AG20443 (cell line): Measurements from ENCODE around the gene CLIC2.
"Not testable (repeated sequence)": the region's sequence is repeated elsewhere in the genome, so short reads cannot be mapped to it uniquely, and the experiment has no call there.

Experiments used
- DNase-seq: peaks from one replicate; pipeline ENCODE4 v3.0.0; 2012; ENCODE audit warnings: low spot score, mixed read lengths

The CLIC2 gene

DNA sequence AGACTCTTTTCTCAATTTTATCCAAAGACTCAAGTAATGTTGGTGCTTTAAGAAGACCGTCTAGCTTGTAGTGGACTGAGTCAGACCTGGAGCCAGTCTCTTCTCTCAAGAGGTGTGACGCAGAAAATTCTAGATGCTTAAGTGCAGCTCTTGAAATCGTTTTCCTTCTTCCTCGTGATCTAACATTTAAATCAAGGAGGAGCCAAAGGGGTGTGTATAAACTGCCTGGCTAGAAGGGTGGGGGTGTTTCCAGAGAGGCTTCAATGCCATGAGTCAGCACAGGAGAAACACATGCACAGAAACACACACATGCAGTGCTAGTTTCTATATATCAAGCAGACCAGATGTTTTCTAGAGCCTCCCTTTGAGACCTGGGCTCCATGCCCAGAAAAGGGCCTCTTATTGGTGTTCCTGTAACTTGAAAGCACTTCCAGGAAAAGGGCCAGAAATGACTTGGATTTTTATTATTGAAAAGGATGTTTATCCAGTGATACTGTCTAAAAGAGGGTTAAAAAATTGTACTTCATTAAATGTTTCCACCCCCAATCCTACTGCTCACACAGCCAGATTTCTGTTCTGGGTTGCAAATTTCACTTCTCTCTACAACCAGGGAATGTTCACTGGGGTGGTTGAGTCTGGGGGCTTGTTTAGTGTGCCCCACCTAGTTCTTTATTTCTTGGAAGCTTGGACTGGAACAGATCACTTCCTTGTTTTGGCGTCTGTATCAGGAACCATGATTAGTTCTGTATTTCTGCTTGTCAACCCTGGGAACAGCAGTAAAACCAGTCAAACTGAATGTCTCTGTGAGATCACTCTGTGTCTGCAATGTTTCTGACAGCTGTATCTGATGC lies at the start of gene CLIC2:
Gene CLIC2, minus strand, starts transcription at position 129 of the 851 bp plus-strand sequence. CDS start 187 bp downstream, outside the sequence.
- DNase-seq, result peak; percentile 18

DNA sequence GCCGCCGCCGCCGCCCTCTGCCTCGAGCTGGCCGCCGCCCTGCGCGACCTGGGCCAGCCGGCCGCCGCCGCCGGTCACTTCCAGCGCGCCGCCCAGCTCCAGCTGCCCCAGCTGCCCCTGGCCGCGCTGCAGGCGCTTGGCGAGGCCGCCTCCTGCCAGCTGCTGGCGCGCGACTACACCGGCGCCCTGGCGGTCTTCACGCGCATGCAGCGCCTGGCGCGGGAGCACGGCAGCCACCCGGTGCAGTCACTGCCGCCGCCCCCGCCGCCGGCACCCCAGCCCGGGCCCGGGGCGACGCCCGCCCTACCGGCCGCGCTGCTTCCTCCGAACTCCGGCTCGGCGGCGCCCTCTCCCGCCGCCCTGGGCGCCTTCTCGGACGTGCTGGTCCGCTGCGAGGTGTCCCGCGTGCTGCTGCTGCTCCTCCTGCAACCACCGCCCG lies 48.1 kb upstream of the CLIC2 start:
- not testable (repeated sequence) for DNase-seq

DNA sequence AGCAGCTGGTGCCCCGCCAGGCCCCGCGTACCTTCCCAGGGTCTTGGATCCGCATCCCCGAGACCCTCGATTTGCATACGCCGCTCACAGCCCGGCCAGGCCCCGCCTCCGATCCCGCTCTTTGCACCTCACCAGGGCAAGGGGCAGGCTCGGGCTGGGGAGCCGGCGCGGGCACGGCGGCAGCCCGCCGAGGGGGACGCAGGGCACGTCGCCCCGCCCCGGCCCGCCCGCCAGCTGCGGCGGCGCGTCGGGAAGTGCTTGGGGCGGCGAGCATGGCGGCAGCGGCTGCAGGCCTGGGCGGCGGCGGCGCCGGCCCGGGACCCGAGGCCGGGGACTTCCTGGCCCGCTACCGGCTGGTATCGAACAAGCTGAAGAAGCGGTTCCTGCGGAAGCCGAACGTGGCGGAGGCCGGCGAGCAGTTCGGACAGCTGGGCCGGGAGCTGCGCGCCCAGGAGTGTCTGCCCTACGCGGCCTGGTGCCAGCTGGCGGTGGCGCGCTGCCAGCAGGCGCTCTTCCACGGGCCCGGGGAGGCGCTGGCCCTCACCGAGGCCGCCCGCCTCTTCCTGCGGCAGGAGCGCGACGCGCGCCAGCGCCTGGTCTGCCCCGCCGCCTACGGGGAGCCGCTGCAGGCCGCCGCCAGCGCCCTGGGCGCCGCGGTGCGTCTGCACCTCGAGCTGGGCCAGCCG lies 47.6 kb upstream of the CLIC2 start, which contains the start of gene F8A2:
Gene F8A2, plus strand, starts transcription at position 253 of the 686 bp plus-strand sequence. Its CDS starts 20 bp downstream, at position 273.
- not testable (repeated sequence) for DNase-seq

DNA sequence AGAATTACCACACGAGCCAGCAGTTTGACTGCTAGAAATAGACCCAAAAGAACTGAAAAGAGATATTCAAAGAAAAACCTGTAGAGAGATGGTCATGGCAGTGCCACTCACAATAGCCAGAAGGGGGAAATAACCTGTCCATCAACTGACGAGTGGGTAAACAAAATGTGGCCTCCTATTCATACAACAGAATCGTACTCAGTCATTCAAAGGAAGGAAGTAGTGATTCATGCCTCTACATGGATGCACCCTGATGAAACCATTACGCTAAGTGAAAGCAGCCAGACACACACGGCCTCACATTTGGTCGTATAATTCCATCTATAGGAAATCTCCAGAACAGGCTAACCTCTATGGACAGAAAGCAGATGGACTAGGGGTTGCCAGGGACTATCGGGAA lies 45.4 kb upstream of the CLIC2 start:
- not testable (repeated sequence) for DNase-seq

DNA sequence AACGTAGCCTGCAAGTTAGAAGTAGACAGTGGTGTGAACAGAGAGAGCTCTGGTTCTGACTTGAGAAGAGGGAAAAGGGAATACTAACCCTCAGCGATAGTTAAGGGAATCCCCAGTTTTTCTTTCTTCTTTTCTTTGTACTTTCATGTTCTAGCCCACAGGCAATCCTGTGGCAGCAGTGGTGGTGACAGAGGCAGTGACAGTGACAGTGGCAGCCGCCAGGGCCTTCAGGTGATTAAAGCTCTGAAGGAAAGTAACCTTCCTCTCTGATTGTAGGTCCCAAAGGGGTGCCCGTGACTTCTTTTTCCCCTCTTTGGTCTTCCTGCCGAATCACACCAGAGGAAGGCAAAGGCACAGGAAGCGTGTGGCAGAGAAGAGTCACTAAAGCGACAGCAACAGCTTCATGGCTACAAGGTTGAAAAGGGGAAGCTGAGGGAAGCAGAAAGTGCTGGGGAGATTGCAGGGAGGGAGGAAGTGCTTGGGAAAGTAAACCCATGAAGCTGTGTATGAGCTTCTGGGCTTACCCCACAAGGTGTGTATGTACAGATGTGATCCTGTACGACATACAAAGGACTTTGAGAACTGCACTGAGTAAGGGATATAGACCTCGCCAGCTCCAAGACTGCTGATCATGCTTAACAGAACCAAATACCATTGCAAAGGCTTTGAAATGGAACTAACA lies 39.5 kb upstream of the CLIC2 start:
- not testable (repeated sequence) for DNase-seq

DNA sequence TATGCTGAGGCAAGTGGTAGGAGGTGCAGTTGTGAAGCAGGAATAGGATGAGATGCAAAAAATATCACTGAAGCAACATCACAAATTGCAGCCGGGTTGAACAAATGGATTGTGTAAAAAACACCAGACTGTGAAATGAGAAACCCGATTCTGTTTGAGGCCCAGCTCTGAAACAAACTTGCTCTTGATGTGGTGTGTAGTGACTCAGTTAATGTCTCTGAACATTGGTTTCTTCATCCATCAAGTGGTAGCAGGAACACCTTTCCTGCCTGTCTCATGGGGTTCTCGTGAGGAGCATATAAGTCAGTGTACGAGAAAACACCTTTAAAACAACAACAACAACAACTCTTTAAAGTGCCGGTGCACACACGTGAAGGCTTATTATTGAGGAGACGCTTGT lies 29.3 kb upstream of the CLIC2 start:
- DNase-seq, result not testable (repeated sequence)

DNA sequence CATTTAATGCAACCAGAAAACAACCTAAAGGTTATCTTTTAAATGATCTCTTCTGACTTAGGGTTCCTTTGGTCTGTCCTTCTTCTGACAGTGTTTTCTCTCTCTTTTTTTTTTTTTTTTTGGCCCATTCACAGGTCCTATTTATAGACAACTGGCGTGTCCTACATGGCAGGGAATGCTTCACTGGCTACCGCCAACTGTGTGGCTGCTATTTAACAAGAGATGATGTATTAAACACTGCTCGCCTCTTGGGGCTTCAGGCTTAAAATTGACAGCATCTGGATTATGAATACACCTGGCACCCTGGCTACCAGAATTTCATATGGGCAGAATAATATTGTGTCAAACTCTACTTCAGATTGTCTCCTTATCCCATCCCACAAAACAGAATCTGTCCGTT lies 15.0 kb upstream of the CLIC2 start:
- not testable (repeated sequence) for DNase-seq

DNA sequence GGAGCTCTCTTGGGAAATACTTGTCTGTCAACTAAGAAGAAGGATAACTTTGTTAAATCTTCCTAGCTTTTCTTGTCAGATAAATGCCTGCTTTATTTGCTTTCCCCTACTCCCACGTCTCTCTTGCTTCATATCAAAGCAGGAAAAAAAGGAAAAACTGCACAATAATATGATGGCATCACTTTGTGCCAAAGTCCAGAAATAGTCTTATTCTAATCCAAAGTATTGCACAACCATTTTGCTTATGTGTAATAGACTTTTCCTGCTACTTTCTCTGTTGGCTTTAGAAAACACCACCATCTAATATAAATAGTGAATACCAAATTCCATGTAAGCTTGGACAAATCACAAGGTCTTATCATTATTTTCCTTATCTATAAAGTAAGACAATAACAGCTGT lies 11.3 kb upstream of the CLIC2 start:
- not testable (repeated sequence) for DNase-seq

DNA sequence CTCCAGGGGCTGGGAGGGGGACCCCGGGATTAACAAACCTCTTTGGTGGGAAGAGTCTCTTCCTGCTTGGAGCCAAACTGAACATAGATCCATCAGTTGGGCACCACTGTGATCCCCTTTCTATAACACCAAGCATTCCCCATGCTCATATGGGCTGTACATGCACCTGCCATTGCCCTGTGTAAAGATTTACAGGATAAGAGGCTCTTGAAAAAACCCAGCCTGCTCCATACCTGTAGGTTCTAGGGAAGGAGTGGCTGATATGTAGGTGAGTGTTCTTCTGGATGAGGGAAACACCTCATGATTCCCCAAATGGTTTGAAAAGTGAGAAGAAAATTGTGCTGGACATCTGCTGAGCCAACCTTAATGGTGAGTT lies 911 bp upstream of the CLIC2 start:
- not testable (repeated sequence) for DNase-seq

DNA sequence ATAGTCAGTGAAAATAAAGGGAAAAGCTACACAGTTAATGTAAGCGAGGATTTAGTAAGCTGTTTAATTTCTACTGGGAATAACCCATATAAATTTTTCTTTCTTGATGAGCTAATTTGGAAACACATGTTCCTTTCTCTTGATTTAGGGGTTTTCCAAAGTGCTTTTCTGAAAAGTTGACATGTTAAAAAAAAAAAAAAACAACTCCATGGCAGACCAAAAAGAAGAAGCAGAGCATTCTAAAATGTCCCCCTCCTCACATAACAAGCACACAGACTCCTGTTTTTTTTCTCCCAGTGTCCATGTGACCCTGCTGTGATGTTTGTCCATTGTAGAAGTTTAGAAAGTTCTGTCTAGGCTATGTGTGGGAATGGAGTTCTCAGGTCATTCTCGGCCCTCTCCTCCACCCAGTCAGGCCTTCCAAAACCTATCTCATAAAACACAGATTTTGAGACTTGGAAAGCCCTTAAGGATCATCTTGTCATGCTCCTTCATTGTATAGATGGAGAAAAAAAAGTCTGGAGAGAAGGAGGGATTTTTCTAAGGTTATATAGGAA lies 792 bp downstream of the CLIC2 start:
- no peak for DNase-seq

DNA sequence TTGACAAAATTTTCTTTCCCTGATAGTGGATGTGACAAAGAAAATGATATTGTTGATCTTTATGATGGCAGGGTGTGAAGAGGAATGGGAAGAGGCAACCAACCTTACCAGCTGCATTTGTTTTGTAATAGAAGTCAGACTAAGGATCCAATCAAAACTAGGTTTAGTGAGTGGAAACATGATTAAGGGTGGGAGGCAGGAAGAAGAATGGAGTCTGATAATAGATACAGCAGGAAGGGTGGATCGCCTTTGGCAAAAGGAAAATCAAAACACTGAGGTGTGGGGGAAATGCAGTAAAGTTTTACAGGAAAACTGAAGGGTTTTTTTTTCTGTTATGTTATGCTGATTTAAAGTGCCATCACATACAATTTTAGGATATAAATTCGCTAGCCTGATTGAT lies 3.4 kb downstream of the CLIC2 start:
- DNase-seq, result no peak

DNA sequence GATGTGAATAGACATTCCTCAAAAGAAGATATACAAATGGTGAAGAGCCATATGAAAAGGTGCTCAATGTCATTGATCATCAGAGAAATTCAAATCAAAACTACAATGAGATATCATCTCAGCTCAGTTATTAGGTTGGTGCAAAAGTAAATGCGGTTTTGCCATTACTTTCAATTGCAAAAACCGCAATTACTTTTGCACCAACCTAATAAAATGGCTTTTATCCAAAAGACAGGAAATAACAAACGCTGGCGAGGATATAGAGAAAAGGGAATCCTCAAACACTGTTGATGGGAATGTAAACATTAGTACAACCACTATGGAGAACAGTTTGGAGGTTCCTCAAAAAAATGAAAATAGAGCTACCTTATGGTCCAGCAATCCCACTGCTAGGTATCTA lies 5.1 kb downstream of the CLIC2 start:
- DNase-seq, result no peak

DNA sequence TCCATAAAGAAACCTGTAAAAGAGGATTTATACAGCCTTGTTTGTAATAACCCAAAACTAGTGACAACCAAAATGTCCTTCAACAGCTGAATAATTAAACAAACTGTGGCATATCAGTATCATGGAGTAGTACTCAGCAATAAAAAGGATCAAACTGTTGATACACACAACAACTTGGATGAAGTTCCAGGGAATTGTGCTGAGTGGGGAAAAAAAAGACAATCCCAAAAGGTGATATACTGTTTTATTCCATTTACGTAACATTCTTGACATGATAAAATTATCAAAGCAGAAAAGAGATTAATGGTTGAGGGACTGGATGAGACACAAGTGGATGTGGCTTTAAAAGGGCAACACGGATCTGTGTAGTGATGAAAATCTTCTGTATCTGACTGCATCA lies 7.8 kb downstream of the CLIC2 start:
- no peak for DNase-seq

DNA sequence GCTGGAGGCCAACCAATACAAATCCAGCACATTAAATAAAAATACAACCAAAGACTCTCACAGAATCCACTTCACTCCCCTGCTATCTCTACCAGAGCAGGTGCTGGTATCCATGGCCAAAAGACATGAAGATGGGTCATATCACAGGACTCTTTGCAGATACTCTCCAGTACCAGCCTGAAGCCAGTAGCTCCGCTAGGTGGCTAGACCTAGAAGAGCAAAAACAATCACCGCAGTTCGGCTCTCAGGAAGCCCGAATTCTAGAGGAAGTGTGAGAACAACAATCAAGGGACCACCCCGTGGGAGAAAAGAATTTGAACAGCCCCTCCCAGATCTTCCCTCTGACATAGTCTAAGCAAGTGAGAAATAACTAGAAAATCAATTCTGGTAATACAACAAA lies 20.2 kb downstream of the CLIC2 start:
- DNase-seq, result no peak

DNA sequence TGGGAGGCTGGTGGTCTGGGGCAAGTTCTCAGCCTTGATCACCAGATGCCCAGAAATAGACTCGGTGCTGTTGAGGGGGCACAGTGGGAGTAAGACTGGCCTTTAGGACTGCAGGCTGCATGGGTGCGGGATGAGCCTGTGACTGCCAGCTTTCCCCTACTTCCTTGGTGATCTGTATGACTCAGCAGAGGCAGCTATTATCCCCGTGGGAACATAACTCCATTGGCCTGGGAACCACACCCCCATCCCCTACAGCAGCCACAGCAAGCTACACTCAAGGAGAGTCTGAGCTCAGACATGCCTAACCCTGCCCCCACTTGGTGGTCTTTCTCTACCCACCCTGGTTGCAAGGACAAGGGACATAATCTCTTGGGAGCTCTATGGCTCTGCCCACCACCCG lies 20.6 kb downstream of the CLIC2 start:
- DNase-seq, result no peak

DNA sequence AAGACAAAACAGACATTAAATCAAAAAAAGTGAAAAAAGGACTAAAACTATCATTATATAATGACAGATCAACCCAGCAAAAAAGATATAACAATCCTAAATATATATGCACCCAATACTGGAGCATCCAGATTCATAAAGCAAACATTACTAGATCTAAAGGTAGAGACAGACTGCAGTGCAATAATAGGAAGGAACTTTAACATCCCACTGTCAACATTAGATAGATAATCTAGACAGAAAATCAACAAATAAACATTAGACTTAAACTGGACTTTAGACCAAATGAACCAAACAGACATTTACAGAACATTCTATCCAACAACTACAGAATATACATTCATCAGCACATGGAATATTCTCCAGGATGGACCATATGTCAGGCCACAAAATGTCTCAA lies 40.6 kb downstream of the CLIC2 start:
- DNase-seq, result no peak

DNA sequence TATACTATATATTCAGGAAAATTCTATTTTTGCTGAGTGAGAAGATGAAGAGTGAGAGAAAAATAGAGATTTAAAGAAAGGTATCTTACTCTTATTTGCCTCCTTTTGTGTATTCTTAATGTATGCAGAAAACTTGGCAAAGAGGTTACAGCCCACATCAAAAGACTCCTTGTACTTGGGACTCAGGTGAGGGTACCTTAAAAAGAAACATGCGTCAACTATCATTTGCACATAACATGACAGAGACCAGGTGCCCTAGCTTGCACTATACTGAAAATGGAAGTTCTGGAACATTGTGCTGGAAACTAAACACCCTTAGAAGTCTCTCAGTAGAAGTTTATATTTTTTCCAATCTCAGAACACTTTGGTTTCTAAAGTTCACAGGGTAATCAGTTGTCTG lies 54.5 kb downstream of the CLIC2 start:
- DNase-seq, result no peak

DNA sequence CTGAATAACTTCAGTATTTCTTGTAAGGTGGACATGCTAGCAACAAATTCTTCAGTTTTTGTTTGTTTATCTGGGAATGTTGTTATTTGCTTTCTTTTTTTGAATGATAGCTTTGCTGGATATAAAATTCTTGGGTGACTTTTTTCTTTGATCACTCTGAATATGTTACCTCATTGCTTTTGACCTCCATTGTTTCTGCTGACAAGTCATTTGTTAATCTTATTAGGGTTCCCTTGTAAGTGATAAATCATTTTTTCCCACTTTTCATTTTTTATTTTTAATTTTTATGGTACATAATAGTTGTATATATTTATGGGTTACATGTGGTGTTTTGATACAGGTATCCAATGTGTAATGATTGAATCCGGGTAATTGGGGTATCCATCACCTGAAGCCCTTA lies 63.4 kb downstream of the CLIC2 start:
- no peak for DNase-seq

DNA sequence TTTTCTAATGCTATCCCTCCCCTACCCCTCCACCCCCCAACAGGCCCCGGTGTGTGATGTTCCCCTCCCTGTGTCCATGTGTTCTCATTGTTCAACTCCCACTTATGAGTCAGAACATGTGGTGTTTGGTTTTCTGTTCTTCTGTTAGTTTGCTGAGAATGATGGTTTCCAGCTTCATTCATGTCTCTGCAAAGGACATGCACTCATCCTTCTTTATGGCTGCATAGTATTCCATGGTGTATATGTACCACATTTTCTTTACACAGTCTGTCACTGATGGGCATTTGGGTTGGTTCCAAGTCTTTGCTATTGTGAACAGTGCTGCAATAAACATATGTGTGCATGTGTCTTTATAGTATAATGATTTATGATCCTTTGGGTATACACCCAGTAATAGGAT lies 66.4 kb downstream of the CLIC2 start:
- DNase-seq, result not testable (repeated sequence)

DNA sequence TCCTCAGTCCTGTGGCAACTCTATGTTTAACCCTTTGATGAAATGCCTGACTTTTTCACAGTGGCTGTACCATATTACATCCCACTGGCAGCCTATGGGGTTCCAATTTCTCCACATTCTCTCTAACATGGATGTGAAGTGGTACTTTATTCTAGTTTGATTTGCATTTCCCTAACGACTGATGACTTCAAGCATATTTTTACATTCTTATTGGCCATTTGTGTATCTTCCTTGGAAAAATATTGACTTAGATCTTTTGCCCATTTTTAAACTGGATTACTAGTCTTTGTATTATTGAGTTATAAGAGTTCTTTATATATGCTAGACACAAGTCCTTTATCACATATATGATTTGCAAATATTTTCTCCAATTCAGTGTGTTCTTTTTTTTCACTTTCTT lies 68.0 kb downstream of the CLIC2 start:
- no peak for DNase-seq

DNA sequence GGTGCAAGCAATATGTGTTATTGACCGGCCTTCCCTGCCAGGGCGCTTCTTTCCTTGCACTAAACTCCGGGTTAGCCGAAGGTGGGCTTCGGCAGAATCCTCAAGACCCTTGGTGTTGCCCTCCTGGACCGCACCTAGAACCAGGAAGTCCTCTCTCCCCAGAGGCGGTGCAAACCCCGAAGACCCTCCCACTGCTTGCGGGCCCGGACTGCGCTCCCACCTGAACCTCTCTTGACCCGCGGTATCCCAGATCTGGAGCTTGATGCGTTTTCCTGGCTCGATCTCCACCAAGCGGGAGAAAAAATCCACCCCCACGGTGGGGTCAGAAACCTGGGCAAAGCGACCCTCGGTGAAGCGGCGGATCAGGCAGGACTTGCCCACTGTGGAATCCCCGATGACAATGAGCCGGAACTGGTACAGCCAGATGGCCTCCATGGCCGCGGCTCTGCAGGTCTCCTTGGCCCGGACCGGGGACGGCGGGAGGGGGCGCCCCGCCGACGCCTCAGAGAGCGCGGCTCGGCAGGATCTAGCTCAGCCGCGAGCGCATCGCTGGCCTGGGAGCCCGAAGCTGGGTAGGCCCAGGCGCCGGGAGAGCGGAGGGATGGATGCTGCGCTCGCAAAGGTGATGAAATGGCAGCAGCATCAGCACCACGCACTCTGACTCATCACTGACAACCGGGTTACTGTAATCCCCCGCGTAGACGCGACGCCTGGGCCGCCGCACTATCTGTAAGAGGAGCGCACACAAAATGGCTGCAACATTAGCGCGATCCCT lies 70.4 kb downstream of the CLIC2 start, which contains the start of gene RAB39B:
Gene RAB39B, minus strand, starts transcription at position 638 of the 775 bp plus-strand sequence. Its CDS starts 203 bp downstream, at position 435.
- DNase-seq, result peak; percentile 64
